Endothelial cell of umbilical vein (primary cell): ENCODE results near the gene ALKBH2. TPM values are rescaled to one million over a fixed set of nuclear protein-coding genes. Genes with fewer than 3 reads are reported as not detected.

Source experiments
- BruUV-seq: library from RNA; stranded (reverse); fragments of 400-500 nt; replicated peaks from 2 replicates; lab custom pipeline; 2021; lab: Mats Ljungman, UMichigan
- CTCF ChIA-PET: fragments of 300-600, 350-600 bp; sonication (Branson Sonifier 250); formaldehyde crosslinking; loops from one replicate; lab custom pipeline; 2021; ENCODE audit warnings: antibody characterized with exemption, inconsistent platforms; lab: Charles Lee
- POLR2A ChIA-PET: fragments of 300-600, 350-600 bp; sonication (Branson Sonifier 250); formaldehyde crosslinking; loops from one replicate; lab custom pipeline; 2021; ENCODE audit warnings: antibody characterized with exemption, inconsistent platforms; lab: Charles Lee
- DNase-seq: peaks from one replicate; pipeline ENCODE4 v3.0.0-alpha.2; 2011; ENCODE audit warnings: low read depth, low spot score
- FAIRE-seq: peaks from 2 replicates; lab custom pipeline; 2011; peaks lifted over from hg19 to GRCh38; lab: Jason Lieb, UNC
- H2AFZ ChIP-seq: 2 replicates; pipeline ENCODE4 v1.6.0; 2012; ENCODE audit warnings: low read depth, low read length, control low read depth, inconsistent platforms
- H3K27ac ChIP-seq: 2 replicates; pipeline ENCODE4 v1.5.1; 2011; ENCODE audit warnings: low read depth, mild to moderate bottlenecking, control low read depth, low read length, moderate library complexity; ENCODE audit not compliant: insufficient read depth
- H3K27me3 ChIP-seq, 2 experiments: 2 replicates each; pipeline versions ENCODE4 v1.6.0 to v1.6.1; 2011; ENCODE audit warnings: low read length in 2 of 2, mixed read lengths in 1 of 2; ENCODE audit not compliant: control insufficient read depth in 2 of 2, insufficient read depth in 2 of 2
- H3K36me3 ChIP-seq, 2 experiments: 2 replicates in 1 of 2; 3 replicates in 1 of 2; pipeline ENCODE4 v1.5.1; 2011; ENCODE audit warnings: low read length in 2 of 2, mild to moderate bottlenecking in 1 of 2, moderate library complexity in 1 of 2; ENCODE audit not compliant: control insufficient read depth in 2 of 2, insufficient read depth in 2 of 2; ENCODE audit errors: extremely low read depth in 1 of 2
- H3K4me1 ChIP-seq: 3 replicates; pipeline ENCODE4 v1.5.1; 2011; ENCODE audit warnings: mild to moderate bottlenecking, low read length; ENCODE audit not compliant: control insufficient read depth, insufficient read depth; ENCODE audit errors: extremely low read depth
- H3K4me2 ChIP-seq: 2 replicates; pipeline ENCODE4 v1.6.1; 2011; ENCODE audit warnings: low read length, control low read depth, mixed read lengths; ENCODE audit not compliant: insufficient read depth
- H3K4me3 ChIP-seq, 3 experiments: fragments of 200-600 bp in 1 of 3; sonication (generic), shearing (Covaris generic) in 1 of 3; replicated peaks in 1 of 3; 2 replicates each; pipeline ENCODE4 v1.5.1; 2011 to 2016; ENCODE audit warnings: control low read depth in 3 of 3, low read length in 3 of 3, mild to moderate bottlenecking in 2 of 3, inconsistent platforms in 1 of 3, low read depth in 1 of 3, moderate library complexity in 1 of 3; ENCODE audit not compliant: insufficient read depth in 1 of 3
- H3K79me2 ChIP-seq: 2 replicates; pipeline ENCODE4 v1.6.0; 2012; ENCODE audit warnings: low read length, inconsistent platforms; ENCODE audit not compliant: control insufficient read depth, insufficient read depth
- H3K9ac ChIP-seq: replicated peaks from 2 replicates; pipeline ENCODE3; 2011; ENCODE audit warnings: low read length, control low read depth; ENCODE audit not compliant: insufficient read depth; ENCODE audit errors: extremely low read depth
- H3K9me1 ChIP-seq: replicated peaks from 3 replicates; pipeline ENCODE4 v1.6.0; 2011; ENCODE audit warnings: mild to moderate bottlenecking, low read length; ENCODE audit not compliant: control insufficient read depth, insufficient read depth; ENCODE audit errors: extremely low read depth
- H3K9me3 ChIP-seq: replicated peaks from 2 replicates; pipeline ENCODE4 v1.5.1; 2012; ENCODE audit warnings: low read length, inconsistent platforms; ENCODE audit not compliant: control insufficient read depth, insufficient read depth
- H4K20me1 ChIP-seq: replicated peaks from 2 replicates; pipeline ENCODE3; 2011; ENCODE audit warnings: mild to moderate bottlenecking, low read length; ENCODE audit not compliant: control insufficient read depth, insufficient read depth; ENCODE audit errors: extremely low read depth
- EZH2 ChIP-seq: IDR thresholded peaks from 2 replicates; pipeline ENCODE4 v1.6.1; 2012; ENCODE audit warnings: borderline replicate concordance, low read depth, mild to moderate bottlenecking, moderate library complexity, low read length, inconsistent platforms; ENCODE audit not compliant: severe bottlenecking
- FOS ChIP-seq: IDR thresholded peaks from 2 replicates; pipeline ENCODE4 v1.6.1; 2011; ENCODE audit warnings: mild to moderate bottlenecking, low read length, moderate library complexity, borderline replicate concordance; ENCODE audit not compliant: insufficient read depth
- GATA2 ChIP-seq: IDR thresholded peaks from 2 replicates; pipeline ENCODE4 v1.7.0; 2011; ENCODE audit warnings: low read depth, mild to moderate bottlenecking, moderate library complexity, mixed read lengths, low read length; ENCODE audit not compliant: insufficient read length, insufficient read depth
- JUN ChIP-seq: IDR thresholded peaks from 2 replicates; pipeline ENCODE4 v1.6.1; 2011; ENCODE audit warnings: borderline replicate concordance, low read depth; ENCODE audit not compliant: insufficient read length, insufficient read depth
- MYC ChIP-seq: IDR thresholded peaks from one replicate; pipeline ENCODE4 v1.6.1; 2011; ENCODE audit warnings: mild to moderate bottlenecking, low read depth, low read length
- POLR2A ChIP-seq: IDR thresholded peaks from 2 replicates; pipeline ENCODE4 v1.6.1; 2012; ENCODE audit warnings: low read depth, mild to moderate bottlenecking, control low read depth, low read length
- POLR2AphosphoS5 ChIP-seq: IDR thresholded peaks from 2 replicates; pipeline ENCODE4 v1.6.1; 2012; ENCODE audit warnings: low read depth, mild to moderate bottlenecking, control low read depth, low read length, moderate library complexity; ENCODE audit not compliant: insufficient read depth
- dilution Hi-C: fragments of 300-500 bp; cut with MboI; formaldehyde crosslinking; loops from one replicate; pipeline ENCODE4 v1.15.0; 2019; ENCODE audit warnings: low sequenced_read_pairs; ENCODE audit not compliant: extremely low pct_ligation_motif_present
- intact Hi-C: fragments of 100-400 bp; cut with micrococcal nuclease; formaldehyde crosslinking; loops from one replicate; pipeline ENCODE4 v1.10.0; 2022
- polyA plus RNA-seq, 4 experiments: library from polyadenylated mRNA; depleted of rRNA in 3 of 4; stranded (reverse) in 3 of 4; unstranded in 1 of 4; fragments of >200 nt; gene quantifications; 2 replicates each; pipeline versions ENCODE4 v1.2.1 to v1.2.3, GENCODE V29; 2011 to 2012; ENCODE audit warnings: missing spikeins in 1 of 4
- total RNA-seq: library from RNA; stranded (reverse); gene quantifications from 2 replicates; pipeline ENCODE4 v1.2.3, GENCODE V29; 2021
- TF ChIP-seq, protein P1 (sequence below), 2 donors: IDR thresholded peaks; 1 replicate in 1 of 2; 2 replicates in 1 of 2; pipeline ENCODE4 v1.5.1; 2011; ENCODE audit warnings: low read length in 2 of 2, mild to moderate bottlenecking in 2 of 2, moderate library complexity in 2 of 2, control low read depth in 1 of 2, inconsistent platforms in 1 of 2, low read depth in 1 of 2; ENCODE audit not compliant: insufficient read depth in 1 of 2; ENCODE audit errors: extremely low read depth in 1 of 2
- TF ChIP-seq, protein P2 (sequence below): IDR thresholded peaks from 2 replicates; pipeline ENCODE4 v1.6.1; 2011; ENCODE audit not compliant: insufficient read depth, insufficient read length

The ALKBH2 gene
- total and polyA plus RNA-seq, 2 donors (not counting 3 experiments of a cell fraction or from before 2014, with no cell fraction given): 5.4 to 7.3 TPM

DNA sequence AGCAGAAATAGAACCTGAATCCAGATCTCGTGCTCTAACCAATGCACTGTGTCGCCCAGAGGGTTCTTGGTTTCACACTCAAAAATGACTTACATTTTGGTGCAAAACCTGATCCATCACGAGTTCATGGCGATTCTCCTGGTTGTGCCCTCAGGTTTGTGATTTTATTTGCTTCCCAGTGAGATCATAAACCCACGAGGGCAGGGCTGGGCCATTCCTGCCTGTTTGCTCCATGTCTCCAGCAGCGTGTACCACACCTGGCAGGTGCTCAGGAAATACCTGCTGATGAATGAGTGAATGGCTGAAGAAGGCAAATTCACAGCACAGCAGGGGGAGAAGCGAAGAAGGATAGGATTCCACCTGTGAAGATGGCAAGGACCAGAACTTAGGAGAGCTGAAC, 32.5 kb upstream of the ALKBH2 start:
- intact Hi-C loops (no loop called here), dilution Hi-C loops (no loop called here)
- TF ChIP-seq EZH2: no peak
- TF ChIP-seq MYC: no peak
- no peak for TF ChIP-seq FOS
- TF ChIP-seq POLR2AphosphoS5: no peak
- TF ChIP-seq JUN: no peak
- no peak for TF ChIP-seq GATA2
- TF ChIP-seq, protein P1, sequence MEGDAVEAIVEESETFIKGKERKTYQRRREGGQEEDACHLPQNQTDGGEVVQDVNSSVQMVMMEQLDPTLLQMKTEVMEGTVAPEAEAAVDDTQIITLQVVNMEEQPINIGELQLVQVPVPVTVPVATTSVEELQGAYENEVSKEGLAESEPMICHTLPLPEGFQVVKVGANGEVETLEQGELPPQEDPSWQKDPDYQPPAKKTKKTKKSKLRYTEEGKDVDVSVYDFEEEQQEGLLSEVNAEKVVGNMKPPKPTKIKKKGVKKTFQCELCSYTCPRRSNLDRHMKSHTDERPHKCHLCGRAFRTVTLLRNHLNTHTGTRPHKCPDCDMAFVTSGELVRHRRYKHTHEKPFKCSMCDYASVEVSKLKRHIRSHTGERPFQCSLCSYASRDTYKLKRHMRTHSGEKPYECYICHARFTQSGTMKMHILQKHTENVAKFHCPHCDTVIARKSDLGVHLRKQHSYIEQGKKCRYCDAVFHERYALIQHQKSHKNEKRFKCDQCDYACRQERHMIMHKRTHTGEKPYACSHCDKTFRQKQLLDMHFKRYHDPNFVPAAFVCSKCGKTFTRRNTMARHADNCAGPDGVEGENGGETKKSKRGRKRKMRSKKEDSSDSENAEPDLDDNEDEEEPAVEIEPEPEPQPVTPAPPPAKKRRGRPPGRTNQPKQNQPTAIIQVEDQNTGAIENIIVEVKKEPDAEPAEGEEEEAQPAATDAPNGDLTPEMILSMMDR (IDR thresholded peaks at IDR 0.05; ENCODE audit: extremely low read depth in 1 of 2, insufficient read depth in 1 of 2, low read depth in 1 of 2, low read length in 2 of 2): no peak
- TF ChIP-seq, protein P2, sequence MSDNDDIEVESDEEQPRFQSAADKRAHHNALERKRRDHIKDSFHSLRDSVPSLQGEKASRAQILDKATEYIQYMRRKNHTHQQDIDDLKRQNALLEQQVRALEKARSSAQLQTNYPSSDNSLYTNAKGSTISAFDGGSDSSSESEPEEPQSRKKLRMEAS: no peak
- no peak for TF ChIP-seq POLR2A
- Histone ChIP-seq H3K9me3 (no peaks in the 10 kb centered on the region), H3K79me2 (no peaks in the 10 kb centered on the region), H3K4me1 (no peaks in the 10 kb centered on the region), H3K9ac (no peak overlapping the region), H3K27me3 (no peaks in the 10 kb centered on the region), H3K4me2 (no peak overlapping the region), H3K9me1 (no peaks in the 10 kb centered on the region), H3K27ac (no peak overlapping the region), H3K36me3 (no peaks in the 10 kb centered on the region), H3K4me3 (no peak overlapping the region), H4K20me1 (no peaks in the 10 kb centered on the region), H2AFZ (no peak overlapping the region)
- no TSS peak for BruUV-seq
- FAIRE-seq: no peak
- CTCF ChIA-PET: no interaction called here
- POLR2A ChIA-PET: no interaction called here
- DNase-seq: no peak
